ENCODE results near the gene GSN.

GSN gene

DNA sequence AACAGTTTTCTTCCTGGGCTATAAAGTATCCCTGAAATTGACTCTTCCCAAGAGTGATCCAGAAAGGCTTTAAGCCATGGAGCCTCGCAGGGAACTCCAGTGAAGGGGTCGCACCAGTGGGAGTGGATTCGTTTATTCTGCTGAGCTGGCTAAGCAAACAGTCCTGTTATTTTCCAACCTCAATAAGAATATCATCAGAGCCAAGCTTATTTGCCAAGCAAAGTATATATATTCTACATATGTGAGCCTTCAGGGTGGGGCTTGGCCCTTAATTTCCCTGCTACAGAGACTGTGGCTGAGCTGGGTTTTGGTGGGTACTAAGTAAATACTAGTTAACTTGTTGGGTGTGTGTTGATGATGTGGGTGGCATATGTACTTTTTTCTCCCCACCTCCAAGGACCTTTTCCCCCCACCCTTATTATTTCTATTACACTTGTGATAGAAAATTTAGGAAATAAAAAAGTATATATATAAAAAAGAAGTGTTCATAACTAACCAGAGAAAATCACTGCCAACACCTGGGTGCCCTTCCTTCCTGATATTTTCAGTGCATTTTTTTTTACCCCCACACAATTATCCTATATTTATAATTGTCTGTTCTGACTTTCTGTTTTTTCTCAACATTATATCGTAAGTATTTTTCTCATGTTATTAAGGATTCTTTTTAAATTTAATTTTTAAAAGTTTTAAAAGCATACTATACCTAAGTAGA, 5.3 kb downstream of the GSN start:
- no peak for DNase-seq

DNA sequence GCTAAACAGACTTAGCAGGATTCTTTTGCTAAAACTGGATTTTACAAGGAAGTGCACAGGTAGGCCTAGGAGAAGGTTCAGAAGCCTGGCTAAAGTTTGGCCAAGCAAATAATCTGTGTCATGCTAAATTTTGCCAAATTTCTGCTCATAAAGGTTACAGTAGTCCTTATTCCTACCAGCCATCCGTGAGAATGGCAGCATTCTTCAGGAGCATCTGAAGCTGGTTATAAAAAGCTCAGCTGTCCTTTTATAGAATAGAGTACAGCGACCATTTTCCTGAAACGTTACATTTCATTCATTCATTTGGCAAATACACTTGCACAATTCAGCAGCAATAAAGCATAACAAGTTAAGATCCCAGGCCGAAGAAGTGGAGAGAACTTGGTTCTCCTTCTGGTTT, 6.9 kb downstream of the GSN start:
- no peak for DNase-seq

DNA sequence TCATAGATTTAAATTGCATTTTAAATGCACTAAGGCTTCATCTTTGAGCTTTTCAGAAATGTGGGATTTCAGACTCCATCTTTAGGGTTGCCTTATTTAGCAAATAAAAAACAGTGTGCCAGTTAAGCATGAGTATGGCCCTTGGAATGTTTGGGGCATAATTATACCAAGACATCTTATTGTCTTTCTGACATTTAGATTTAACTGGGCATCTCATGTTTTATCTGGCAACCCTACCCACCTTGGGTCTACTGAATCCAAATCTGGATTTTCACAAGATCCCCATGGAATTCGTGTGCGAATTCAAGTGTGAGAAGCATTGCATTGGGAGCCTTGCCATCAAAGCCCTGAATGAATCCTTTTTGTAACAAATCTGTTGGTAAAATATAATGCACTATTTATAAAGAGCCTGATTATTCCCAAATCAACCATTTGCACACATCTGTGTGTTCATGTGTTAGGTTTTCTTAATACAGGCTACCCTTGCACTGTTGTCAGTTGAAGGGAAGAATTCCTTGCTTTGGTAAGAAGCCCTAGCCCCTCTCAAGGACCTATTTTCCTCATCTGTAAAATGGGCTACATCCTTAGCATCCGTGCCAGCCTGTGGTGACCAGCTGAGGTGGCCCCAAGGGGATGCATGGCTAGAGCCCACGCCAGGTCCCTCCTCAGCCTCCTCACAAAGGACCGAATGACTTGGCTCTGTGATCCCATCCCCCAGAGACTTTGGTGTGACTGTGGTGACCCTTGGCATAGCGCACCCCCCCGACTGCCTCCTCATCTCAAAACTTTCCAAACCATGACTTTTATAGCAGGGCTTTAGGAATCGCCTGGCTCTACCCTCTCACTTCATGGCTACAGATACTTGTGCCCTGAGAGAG, 8.1 kb downstream of the GSN start:
- no peak for DNase-seq

DNA sequence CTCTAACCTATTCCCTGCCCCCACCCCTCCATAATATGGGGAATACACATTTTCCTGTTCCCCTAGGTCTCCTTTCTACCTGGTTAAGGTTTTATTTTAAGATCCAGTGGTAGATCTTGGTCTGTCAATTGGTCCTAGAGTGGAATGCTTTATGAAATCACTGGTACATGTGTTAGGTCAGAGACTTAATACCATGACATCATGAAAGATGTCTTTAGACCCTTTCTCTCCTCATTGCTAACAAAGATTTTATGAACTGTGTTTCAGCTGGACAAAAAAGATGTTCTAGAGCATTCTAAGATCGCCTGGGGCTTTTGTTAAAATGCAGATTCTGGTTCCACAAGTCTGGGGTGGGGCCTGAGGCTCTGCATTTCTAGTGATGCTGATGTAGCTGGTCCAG, 9.1 kb downstream of the GSN start:
- DNase-seq = no peak

DNA sequence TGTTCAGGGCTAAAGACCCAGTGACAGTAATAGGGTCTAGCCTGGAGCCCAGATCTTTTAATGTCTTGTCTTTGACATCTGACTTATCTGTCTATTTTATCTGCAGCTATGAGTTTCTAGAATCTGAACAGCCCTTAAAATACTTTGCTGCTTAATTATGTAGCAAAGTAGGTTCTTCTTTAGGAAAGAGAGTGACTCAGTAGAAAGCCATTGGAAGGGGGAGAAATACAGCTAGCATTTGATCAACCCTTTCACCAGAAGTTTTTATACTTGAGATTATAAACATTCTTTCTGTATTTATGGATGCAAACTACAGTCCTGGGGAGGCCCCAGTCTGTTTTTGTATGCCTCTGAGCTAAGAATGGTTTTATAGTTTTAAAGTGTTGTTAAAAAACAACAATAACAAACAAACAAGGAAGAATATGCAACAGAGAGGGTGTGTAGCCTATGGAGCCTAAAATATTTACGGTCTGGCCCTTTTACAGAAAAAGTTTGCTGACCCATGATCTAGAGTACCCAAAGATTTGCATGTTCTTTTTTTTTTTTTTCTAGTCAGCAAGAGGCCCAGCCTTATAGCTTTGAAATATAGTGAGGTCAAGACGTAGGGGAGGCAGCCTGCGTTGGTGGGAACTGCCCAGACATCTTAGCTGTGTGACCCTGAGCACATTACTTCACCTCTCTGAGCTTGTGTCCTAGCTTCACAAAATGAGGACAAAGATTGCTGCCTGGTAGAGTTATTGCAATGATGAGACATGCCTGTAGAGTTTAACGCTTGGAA, 9.7 kb downstream of the GSN start:
- DNase-seq = no peak

DNA sequence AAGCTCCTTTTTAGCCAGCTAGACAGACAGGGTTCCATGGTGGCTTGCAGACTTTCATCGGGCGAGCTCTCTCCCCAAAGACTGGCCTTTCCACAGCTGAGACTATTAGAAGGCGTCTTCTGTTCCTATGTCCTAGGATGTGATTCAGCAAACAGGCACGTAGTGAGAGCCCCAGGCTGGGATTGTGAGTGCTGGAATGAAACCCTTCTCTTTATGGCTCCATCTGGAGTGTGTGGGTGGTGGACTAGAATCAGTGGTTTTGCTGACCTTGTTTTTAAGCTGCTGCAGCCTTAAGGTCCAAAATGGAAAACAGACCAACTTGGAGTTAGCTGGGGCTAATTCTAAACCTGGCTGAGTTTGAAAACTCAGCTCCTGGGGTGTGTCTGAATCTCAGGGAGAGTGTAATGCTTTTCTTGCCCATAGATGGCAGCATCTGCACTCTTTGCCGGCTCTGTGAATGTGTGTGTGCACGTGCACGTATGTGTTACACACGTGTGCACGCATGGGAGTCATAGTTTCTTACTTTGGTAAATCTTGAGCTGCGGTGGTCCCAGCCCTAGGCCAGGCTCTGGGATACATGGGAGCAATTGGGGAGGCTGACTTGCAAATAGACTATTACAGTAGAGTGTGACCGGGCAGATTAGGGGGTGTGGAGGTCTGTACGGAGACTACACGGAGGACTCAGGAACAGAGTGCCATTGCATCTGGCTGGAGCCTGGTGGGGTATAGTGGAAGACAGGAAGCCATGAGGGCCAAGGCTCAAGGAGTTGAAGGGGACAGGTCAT, 10.7 kb downstream of the GSN start:
- peak; percentile 45 for DNase-seq

DNA sequence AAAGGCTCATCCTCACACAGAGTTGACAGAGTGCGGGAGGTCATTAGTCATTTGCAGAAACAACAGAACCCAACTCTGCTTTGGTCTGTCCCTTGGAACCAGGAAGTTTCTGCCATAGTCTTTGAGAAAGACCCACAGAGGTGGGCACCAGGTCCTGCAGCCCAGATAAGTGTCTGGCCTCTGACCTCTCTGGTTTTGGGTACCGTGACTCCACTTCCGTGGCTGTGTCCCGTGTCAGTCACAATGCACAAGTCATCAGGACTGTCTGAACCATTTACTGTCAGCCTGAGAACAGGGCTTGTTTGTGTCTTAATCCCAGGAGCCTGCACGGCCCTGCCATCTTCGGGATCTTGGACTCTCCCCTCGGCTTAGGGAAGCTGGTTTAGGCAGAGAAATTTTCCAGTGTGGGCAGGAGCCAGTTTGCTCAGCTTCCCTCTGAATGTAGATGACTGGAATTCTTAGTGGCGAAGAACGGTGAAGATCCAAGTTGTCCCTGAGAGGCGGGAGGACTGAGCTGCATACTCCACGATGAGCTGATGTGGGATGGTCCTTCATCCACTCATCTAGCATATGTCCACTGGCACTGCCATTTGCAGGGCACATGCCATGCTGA, 11.9 kb downstream of the GSN start:
- no peak for DNase-seq

DNA sequence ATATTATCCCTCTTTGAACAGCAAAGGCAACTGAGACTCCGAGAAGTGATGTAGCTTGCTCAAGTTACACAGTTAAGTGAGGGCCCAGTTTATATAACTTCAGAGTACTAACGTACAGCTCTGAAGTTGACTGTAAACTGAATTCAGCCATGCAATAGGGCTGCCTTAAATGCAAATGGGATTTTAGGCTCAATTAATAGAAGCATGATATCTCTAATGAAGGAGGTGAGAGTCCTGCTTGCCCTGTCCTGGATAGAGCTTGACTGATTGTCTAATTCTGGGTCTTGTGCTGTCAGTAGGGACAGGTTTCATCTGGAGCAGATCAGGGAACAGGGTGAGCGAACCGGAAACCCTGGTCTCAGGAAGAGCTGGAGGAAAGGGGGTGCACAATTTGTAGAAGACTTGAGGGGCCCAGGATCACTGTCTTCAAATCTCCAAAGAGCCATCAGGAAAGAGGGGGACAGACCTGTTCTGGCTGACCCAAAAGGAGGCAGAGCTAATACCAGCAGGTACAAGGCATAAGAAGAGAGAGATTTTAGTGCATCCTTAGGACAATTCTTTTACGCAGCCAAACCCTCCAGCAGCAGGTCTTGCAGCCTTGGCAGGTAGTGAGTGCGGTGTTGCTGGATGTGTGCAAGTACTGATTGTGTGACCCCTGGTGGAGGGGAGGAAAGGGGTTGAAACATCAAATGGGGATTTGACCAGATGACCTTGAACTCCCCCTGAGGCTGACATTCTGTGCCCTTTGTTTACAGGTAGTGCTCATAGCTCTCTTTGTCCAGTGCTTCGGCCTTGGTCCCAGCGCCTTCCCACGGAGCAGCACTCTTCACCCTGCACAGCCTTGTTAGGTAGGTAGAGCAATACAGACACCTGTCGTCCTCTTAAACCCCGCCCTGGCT, 13.0 kb downstream of the GSN start:
- DNase-seq = no peak

DNA sequence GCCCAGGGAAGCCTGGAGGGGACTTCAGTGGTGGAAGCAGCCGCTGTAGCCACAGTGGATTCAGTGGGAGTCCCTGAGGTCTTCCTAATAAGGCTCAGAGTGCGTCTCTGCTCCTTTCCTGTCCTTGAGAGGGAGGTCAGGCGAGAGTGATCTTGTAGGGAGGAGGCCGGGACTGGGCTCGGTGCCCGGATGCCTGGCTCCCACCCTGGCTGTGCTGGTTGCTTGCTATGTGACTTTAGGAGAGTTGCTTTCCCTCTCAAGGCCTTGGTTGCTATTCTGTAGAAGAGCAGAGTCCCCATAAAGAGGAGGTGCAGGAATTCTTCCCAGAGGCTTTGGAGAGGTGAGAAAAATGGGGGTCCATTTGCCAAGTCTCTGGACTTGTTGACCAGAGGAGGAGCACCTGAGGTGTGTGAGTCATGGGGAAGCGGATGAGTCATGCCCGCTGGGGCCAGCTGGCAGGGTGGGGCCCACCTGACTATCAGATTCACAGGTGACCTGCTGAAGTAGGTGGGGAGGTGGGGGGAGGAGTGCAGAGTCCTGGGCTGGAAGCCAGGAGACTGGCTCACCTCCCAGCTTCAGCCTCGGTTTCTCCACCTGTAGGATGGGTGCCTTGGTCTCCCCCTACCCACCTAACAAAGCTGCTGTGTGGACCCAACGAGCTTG, 13.8 kb downstream of the GSN start:
- DNase-seq = no peak

DNA sequence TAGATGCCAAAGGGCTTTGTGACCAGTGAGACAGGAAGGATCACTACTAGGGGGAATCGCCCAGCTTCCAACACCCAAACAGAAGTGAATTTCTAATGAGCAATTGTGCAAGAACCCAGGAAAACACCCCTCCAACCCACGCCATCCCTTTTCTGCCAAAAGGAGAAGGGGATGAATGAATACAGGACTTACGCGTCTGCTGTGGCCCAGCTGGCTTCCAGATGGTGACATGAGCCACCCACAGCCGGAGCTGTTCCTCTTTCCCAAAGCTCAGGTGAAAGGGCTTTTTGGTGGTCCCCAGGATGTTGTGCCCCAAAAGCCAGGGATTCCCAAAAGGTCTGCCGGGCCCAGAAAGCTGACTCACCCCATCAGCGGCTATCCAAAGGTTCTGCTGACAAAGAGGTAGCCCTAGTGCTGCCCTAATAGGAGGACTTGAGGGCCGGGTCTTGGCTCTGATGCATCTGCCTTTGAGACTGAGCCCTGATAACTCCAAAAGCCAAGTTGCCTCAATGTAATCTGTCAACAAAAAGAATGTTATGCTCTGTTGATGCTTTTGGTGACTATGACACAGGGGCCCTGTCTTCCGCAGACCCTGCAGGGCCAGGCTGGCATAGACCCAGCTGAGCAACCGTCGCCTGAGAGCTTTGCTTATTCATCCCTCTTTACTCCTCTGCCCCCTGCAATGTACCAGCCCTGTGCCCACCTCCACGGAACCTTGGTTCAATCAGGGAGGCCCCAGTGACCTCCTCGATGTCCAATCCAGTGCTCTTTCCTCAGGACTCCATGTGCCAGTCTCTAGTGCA, 14.5 kb downstream of the GSN start:
- DNase-seq = no peak

DNA sequence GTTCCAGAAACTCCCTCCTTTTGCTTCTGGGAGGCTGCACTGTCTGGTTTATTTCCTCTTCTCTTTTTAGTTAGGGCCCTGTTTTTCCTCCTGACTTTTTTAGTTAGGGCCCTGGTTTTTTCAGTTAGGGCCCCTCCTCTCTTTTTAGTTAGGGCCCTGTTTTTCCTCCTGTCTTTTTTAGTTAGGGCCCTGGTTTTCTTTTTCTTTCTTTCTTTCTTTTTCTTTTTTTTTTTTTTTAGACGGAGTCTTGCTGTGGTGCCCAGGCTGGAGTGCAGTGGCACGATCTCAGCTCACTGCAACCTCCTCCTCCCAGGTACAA, 15.1 kb downstream of the GSN start:
- DNase-seq = no peak

DNA sequence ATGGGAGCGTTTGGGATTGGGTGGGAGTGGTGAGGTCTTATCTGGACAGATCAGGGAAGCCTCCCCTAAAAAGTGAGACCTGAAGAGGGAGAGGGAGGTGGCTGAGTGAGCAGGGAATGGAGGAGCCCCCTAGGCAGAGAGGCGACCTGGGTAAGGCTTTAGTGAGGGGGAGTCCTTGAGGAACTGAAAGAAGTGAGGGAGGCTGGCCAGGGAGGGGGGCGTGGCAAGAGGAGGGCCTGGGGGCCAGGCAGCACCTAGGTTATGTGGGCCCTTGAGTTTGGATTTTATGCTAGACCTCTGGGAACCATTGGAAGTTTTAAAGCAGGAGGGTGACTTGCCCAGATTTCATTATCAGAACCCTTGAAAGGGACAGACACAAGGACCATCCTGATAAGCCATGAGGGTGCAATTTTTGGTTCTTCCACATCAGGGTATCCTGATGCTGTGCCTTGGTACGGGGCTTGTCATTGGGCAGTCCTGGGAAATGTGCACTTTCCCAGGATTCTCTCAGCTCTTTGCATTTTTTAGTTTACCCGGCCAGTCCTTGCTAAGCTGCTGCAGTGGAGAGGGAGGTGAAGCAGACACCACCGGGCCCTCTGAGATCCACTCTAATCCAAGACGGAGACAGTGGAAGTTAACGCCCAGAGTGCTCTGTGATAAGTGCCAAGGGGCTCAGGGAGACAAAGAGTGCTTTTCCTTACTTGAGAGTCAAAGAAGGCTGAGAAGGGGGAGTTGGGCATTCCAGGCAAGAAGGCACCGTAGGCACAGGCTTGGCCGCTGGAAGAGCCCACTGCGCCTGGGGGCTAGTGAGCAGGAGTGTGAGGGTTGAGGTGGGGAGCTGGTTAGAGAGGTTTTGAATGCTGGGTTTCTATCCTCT, 16.1 kb downstream of the GSN start:
- DNase-seq = no peak

DNA sequence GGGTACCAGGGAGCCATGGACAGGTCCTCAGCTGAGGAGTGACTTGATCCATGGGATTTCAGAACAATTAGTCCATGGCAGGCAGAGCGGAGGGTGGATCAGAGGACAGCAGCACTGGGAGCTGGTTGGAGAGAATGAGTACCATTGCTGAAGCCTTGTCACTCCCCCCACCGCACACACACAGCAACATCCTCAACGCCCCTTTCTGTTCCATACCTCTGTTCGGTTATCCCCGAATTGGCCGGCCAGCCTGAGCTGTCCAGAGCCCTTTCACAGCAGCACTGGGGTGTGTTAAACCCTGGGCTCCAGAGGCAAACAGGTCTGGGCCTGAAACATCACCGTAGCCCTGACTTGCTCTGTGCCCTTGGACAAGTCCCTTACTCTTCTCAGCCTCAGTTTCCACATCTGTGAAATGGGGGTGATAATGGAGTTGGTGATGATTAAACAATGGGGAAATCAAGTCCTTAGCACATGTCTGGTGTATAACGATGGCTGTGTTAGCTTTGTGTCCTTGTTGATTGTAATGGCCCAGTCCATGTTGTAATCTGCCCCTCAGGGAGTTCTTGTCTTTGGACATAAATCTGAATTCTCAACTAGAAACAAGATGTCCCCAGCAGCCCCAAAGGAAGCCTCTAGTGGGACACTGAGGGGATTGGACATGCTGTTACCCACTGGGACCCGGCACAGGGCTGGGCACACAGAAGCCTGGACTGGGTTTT, 16.9 kb downstream of the GSN start:
- no peak for DNase-seq

DNA sequence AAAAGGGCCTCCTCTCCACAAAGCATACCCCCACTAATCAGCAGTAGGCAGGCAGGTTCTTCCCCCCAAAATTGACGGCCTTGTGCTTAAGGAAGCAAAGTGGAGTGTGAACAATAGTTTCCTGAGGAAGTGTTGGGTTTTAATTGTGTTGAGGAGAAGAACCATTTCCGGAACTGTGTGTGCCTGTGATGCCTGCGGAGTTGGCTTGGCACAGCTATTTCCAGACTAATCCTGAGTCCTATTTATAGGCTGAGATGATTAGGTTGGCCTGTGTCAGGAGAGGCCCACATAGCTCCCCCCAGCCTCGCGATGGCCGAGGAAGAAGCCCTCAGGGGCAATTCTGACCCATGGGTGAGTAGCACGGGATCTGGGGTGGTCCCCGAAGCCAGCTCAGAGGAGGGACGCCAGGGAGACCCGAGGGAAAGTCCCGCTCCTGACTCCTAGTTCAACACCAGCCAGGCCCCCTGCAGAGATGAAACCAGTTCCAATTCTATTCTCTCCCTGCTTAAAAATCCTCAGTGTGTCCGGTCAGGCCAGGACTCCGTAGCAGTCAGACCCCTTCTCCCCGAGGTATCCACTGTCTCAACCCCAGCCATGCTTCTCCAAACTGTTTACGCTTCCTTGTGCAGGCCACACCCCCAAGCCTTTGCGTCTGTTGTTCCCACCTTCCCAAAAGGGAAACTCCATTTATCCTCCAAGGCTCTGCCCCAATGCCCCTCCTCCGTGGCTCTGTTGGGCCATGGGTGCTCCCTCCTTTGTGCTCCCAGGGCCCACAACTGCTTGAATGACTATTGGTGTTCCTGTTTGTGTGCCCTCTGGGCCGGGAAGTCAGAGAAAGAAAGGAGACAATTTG, 18.1 kb downstream of the GSN start:
- no peak for DNase-seq

DNA sequence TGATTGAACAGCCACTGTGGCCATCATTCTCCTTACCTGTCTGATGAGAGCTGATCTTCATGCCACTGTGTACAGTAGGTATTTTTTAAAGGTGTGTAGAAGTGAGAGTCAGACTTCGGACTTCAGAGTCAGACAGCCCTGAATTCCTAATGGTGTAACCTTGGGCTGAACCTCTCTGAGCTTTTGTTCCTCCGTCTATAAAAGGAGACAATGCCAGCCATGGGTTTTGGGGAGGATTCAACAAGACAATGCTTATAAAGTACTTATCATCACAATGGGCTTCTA, 18.7 kb downstream of the GSN start:
- DNase-seq = no peak

DNA sequence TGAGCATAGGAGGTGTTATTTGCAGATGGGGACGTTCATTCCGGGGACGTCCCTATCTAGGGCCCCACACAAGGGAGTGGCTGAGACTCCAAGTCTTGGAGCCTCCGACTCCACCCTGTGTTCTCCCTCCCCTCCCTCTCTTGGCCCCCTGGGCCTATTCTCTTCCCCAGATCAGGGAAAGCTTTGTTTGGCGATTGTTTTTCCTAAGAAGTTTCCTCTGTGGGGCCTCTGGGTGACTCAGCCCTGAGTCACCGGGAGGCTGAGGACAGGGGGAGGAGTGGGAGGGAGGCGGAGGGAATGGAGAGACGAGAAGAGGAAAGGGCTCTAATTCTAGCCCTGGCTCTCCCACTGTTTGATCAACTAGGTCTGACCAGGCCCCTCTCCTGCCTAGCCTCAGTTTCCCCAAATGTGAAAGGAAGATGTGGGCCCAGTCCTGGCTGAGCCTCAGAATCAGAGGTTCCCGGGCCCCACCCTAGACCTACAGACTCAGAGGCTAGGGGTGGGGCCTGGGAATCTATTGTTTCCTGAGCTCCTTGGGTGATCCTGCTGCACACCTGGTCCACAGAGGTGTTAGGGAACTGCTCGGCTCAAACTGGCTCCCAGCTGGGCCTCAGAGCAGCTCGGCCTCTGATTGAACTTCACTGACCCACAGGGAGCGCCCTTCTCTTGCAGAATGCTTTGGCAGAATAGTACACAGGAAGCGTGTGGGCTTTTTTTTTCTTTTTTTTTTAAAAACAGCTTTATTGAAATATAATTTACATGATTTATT, 19.2 kb downstream of the GSN start:
- no peak for DNase-seq

DNA sequence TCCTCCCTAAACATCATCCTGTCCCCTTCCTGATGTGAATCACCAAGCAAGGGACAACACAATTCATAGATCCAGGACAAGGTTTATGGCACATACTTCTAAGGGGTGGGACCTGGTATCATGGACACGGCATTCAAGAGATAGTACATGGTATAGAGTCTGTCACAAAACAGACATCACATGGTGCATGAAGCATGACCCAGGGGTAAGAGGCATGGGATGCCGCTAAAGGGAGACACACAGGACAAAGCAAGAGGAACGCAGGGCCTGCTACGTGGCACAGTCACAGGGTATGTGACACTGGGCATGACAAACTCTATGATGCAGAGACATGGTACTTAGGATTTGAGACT, 20.7 kb downstream of the GSN start:
- no peak for DNase-seq
